Lower leg skin (tissue), 4 donors: ENCODE data around the gene ST7. TPM values are rescaled to one million over a fixed set of nuclear protein-coding genes. Genes with fewer than 3 reads are reported as not detected.
"Not testable (repeated sequence)": the region's sequence is repeated elsewhere in the genome, so short reads cannot be mapped to it uniquely, and the experiment has no call there.

Experiments used
- DNase-seq, 2 donors: peaks; one replicate each; pipeline ENCODE4 v3.0.0-alpha.2; 2019; ENCODE audit warnings: low spot score in 2 of 2
- H3K4me3 ChIP-seq: fragments of 200-600 bp; sonication (generic); 2 replicates; pipeline ENCODE4 v1.5.1; 2017; ENCODE audit warnings: mild to moderate bottlenecking, low read depth; ENCODE audit not compliant: poor library complexity, severe bottlenecking
- POLR2A ChIP-seq, 2 donors: fragments of 450-650 bp; IDR thresholded peaks; one replicate each; pipeline ENCODE4 v1.6.1; 2016 to 2017; ENCODE audit warnings: antibody characterized with exemption in 2 of 2, mild to moderate bottlenecking in 1 of 2, moderate library complexity in 1 of 2
- WGBS, 2 donors: methylation state at CpG; one replicate each; pipeline ENCODE4 v1.1.5; 2018; 5-methylcytosine and 5-hydroxymethylcytosine counted together
- intact Hi-C: fragments of 100-400 bp; cut with DNase I; formaldehyde crosslinking; loops from one replicate; pipeline ENCODE4 v1.15.0; 2023; ENCODE audit warnings: low total_unique reads
- total RNA-seq, 4 donors: library from RNA; depleted of rRNA; stranded (reverse); fragments of >200 nt; gene quantifications; one replicate each; pipeline ENCODE4 v1.1.0, GENCODE V29; 2016
- TF ChIP-seq, protein P1 (sequence below), 3 donors: fragments of 450-650 bp; IDR thresholded peaks; one replicate each; pipeline ENCODE4 v1.5.1; 2016; ENCODE audit warnings: antibody characterized with exemption in 3 of 3, mild to moderate bottlenecking in 3 of 3, moderate library complexity in 2 of 3

The ST7 gene
- total RNA-seq, 4 donors from 2014 or later, result 10.8 to 17.1 (median 11.4) TPM

DNA sequence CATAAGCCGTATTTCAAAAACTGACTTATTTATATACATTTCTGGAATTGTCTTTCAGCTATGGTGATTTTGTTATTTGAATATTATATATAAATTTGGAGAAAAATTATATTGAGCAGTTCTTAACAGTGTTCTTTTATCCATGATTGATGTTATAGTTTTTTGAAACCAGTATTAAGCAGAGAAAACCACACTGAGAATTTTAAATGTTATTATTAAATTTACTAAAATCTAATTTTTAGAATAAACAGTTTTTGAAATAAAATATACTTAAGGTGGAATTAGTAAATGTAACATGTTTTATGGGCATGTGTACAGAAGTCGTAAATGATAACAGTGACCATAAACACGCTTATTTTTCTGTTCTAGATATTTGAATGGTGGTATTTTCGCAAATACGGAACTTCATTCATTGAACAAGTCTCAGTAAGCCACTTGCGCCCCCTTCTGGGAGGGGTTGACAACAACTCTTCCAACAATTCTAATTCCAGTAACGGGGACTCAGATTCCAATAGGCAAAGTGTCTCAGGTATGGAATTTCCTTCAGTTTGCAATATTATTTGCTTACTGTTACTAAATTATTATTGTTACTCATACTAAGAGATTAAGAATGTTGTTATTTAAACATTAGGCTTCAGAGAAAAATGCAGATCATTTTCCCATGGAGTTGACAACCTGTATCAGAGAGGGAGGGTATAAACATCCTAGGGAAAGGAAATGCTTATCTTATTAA, 166.1 kb downstream of the ST7 start:
- WGBS, 2 donors, result 14 to 17% methylated on average over 7 of the region's 7 CpGs
- intact Hi-C loops, result loop anchor here (5.0 kb wide), 1 partner anchor 132 kb away; no protein-coding TSS in a partner anchor
- H3K4me3 ChIP-seq, result no peak overlapping the region
- TF ChIP-seq, protein P1, sequence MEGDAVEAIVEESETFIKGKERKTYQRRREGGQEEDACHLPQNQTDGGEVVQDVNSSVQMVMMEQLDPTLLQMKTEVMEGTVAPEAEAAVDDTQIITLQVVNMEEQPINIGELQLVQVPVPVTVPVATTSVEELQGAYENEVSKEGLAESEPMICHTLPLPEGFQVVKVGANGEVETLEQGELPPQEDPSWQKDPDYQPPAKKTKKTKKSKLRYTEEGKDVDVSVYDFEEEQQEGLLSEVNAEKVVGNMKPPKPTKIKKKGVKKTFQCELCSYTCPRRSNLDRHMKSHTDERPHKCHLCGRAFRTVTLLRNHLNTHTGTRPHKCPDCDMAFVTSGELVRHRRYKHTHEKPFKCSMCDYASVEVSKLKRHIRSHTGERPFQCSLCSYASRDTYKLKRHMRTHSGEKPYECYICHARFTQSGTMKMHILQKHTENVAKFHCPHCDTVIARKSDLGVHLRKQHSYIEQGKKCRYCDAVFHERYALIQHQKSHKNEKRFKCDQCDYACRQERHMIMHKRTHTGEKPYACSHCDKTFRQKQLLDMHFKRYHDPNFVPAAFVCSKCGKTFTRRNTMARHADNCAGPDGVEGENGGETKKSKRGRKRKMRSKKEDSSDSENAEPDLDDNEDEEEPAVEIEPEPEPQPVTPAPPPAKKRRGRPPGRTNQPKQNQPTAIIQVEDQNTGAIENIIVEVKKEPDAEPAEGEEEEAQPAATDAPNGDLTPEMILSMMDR (IDR thresholded peaks at IDR 0.05), result peak in 1 of 3 donors; percentile 60
- no peak for TF ChIP-seq POLR2A (IDR thresholded peaks at IDR 0.05)
- peak; percentile 75 to 95 for DNase-seq

DNA sequence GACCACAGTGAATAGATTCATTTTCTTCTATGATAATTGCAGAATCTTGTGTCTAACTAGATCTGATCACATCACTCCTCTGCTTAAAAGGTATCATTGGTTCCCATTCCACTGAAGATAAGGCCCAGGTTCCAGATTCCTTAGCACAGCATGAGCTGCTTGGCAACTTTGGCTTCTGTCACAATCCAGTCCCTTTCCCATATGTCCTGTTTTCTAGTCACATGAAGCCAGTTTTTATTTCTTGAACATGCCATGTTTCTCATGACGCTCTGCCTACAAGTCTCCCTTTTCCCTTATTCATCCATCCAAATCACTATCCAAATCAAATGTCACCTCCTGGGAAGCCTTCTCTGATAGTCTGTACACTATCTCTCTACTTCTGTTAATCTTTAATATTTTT, 167.0 kb downstream of the ST7 start:
- intact Hi-C loops, result loop anchor here (5.0 kb wide), 1 partner anchor 188 kb away; no protein-coding TSS in a partner anchor
- WGBS, 2 donors, result 93 to 97% methylated on average over 1 of the region's 1 CpG

DNA sequence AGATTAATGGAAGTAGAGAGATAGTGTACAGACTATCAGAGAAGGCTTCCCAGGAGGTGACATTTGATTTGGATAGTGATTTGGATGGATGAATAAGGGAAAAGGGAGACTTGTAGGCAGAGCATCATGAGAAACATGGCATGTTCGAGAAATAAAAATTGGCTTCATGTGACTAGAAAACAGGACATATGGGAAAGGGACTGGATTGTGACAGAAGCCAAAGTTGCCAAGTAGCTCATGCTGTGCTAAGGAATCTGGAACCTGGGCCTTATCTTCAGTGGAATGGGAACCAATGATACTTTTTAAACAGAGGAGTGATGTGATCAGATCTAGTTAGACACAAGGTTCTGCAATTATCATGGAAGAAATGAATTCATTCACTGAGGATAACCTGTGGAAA, 168.7 kb downstream of the ST7 start:
- not testable (repeated sequence) for DNase-seq
- intact Hi-C loops, result loop anchor here (5.0 kb wide), 1 partner anchor 190 kb away; no protein-coding TSS in a partner anchor

More for the DNA sequence above, 167.0 kb downstream of the ST7 start:
- not testable (repeated sequence) for H3K4me3 ChIP-seq, DNase-seq

DNA sequence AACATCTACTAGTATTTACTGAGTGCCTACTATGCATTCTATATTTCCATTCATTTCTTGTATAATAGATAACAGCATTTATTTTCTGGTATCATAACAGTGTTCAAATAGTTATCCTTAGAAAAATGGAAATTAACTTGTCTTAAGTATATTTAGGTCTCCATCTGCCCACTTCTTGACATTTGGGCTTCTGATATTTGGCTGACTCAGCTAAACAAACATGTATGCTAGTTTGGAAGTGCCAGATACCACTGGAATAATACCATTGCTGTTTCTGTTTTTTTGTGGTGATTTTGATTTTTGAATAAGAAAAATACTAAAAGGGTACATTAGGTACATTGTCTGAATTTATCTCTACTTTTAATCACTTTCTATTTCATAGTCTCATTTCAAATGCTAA, 169.2 kb downstream of the ST7 start:
- H3K4me3 ChIP-seq, result no peak overlapping the region
- no peak for TF ChIP-seq POLR2A (IDR thresholded peaks at IDR 0.05)
- TF ChIP-seq, protein P1 (IDR thresholded peaks at IDR 0.05), result no peak
- DNase-seq, result no peak
- intact Hi-C loops, result loop anchor here (5.0 kb wide), 1 partner anchor 190 kb away; no protein-coding TSS in a partner anchor

More for the DNA sequence above, 168.7 kb downstream of the ST7 start:
- WGBS, 2 donors, result 89 to 93% methylated on average over 1 of the region's 1 CpG
- H3K4me3 ChIP-seq, result not testable (repeated sequence)

DNA sequence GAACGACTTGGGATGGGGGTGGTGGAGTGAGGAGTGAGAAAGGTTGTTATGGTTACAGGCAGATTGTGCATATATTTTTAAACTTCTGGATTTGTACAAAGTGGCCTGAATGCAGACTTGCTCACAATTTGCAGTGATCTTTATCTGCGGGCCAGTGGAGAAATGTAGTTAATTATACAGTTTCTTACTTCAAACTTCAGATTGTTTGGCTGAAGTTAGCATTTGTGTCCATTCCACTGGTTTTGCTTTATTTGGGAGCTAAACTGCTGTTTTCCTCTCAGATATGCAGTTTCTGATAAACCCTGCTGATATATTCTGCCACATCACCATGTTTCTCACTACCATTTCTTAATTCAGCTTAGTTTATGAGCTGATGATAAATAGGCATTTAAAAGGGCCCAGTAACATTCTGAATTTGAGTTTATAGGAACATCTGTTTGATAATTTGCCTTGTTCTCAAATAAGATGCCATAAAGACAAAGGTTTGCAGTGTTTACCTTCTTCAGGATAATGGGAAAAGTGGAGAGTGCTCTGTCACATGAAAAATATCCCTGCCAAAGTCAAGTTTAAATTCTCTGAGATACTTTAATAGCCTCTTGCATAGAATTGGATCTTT, 170.1 kb downstream of the ST7 start:
- 91 to 96% methylated on average over 2 of the region's 2 CpGs for WGBS, 2 donors
- TF ChIP-seq, protein P1 (IDR thresholded peaks at IDR 0.05), result no peak
- no peak for TF ChIP-seq POLR2A (IDR thresholded peaks at IDR 0.05)
- intact Hi-C loops, result loop anchor here (5.0 kb wide), 1 partner anchor 191 kb away; no protein-coding TSS in a partner anchor
- H3K4me3 ChIP-seq, result no peak overlapping the region
- no peak for DNase-seq

DNA sequence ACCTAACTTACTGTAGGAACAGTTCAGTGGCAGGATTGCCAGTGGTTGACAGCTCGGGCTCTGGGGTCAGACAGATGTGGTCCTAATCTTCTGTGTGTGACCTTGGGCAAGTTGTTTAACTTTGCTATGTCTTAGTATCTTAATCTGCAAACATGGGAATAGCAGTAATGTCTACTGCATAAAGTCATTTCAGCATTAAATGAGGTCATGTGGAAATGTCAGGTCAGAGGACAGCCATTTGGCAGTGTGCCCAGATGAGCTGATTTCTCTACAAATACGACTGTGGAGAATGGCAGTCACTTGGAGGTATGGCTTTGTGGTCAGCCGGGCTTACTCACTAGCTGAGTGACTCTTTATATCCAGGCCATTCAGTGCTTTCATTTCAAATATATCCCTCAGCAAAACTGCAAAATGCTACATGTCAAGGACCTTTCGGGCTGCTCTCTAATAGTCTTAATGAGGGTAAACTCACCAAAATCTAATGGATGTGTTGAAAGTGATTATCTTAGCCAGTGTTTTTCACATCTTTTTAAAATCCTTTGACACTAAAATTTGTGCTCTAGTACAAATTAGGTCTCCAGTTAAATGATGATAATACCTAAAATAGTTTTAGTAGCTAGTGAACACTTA, 171.4 kb downstream of the ST7 start:
- TF ChIP-seq POLR2A (IDR thresholded peaks at IDR 0.05), result no peak
- TF ChIP-seq, protein P1 (IDR thresholded peaks at IDR 0.05), result no peak
- peak; percentile 76 to 93 for DNase-seq
- WGBS, 2 donors, result 49 to 56% methylated on average over 4 of the region's 4 CpGs
- intact Hi-C loops, result loop anchor here (5.0 kb wide), 1 partner anchor 192 kb away; no protein-coding TSS in a partner anchor
- no peak overlapping the region for H3K4me3 ChIP-seq
